Osteocyte (in vitro differentiated cells): Measurements from ENCODE around the gene SMOC2. TPM values are rescaled to one million over a fixed set of nuclear protein-coding genes. Genes with fewer than 3 reads are reported as not detected.
A peak's percentile ranks its signal among the peaks of the same experiment; 100 is the strongest.

Experiments used
- DNase-seq: peaks from one replicate; pipeline ENCODE4 v3.0.0; 2021; ENCODE audit warnings: mixed read lengths; ENCODE audit not compliant: unreplicated experiment; ENCODE audit errors: extremely low spot score
- H3K27ac Mint-ChIP-seq: one replicate; pipeline ENCODE4 v1.8.0; 2021; ENCODE audit warnings: mild to moderate bottlenecking, mixed read lengths; ENCODE audit not compliant: unreplicated experiment
- H3K27me3 Mint-ChIP-seq: one replicate; pipeline ENCODE4 v1.8.0; 2021; ENCODE audit warnings: mixed read lengths; ENCODE audit not compliant: unreplicated experiment
- H3K36me3 Mint-ChIP-seq: one replicate; pipeline ENCODE4 v1.8.0; 2021; ENCODE audit warnings: mixed read lengths; ENCODE audit not compliant: unreplicated experiment
- H3K4me1 Mint-ChIP-seq: one replicate; pipeline ENCODE4 v1.8.0; 2021; ENCODE audit warnings: mixed read lengths; ENCODE audit not compliant: unreplicated experiment
- H3K4me3 Mint-ChIP-seq: one replicate; pipeline ENCODE4 v1.8.0; 2021; ENCODE audit warnings: mild to moderate bottlenecking, moderate library complexity, mixed read lengths; ENCODE audit not compliant: unreplicated experiment
- H3K9me3 Mint-ChIP-seq: one replicate; pipeline ENCODE4 v1.8.0; 2021; ENCODE audit warnings: mixed read lengths; ENCODE audit not compliant: unreplicated experiment
- total RNA-seq: library from RNA; stranded (reverse); gene quantifications from 2 replicates; pipeline ENCODE4 v1.2.1, GENCODE V29; 2021
- TF ChIP-seq, protein P1 (sequence below): fragments of 200-600 bp; sonication (generic); IDR thresholded peaks from 2 replicates; pipeline ENCODE4 v1.5.0; 2021; ENCODE audit warnings: antibody characterized with exemption, mild to moderate bottlenecking, moderate library complexity

Gene SMOC2
- total RNA-seq, 1 donor from 2014 or later = 11.6 TPM

DNA sequence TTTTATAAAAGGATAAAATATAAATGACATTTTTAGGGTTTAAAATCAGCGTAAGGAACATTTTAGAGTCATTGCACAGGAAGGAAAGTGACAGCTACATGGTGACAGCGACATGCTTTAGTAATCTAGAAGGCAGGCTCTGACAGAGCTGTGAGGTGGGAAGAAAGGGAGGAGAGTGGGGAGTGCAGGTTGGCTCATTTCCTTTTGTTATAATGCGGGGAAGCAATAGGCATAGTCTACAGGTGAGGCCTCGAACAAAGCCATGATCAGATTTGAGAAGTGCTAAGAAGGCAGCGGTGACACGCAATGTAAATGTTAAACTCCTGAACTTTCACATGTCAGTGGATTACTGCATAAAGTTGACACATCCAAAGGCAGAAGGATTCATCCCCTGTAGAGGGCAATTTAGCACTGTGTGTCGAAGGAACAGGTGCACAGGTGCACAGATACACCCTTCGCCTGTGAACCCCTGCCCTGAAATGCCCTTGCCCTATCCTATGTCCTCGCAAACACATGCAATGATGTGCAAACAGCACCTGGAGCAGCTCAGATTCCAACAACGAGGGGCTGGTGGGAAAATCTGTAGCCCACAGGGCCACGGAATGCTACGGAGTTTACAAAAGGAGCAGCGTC lies 32.4 kb upstream of the SMOC2 start:
- peak; percentile 42 for DNase-seq
- no peaks in the 10 kb centered on the region for H3K9me3 Mint-ChIP-seq
- no peaks in the 10 kb centered on the region for H3K4me1 Mint-ChIP-seq
- no peak overlapping the region for H3K4me3 Mint-ChIP-seq
- TF ChIP-seq, protein P1, sequence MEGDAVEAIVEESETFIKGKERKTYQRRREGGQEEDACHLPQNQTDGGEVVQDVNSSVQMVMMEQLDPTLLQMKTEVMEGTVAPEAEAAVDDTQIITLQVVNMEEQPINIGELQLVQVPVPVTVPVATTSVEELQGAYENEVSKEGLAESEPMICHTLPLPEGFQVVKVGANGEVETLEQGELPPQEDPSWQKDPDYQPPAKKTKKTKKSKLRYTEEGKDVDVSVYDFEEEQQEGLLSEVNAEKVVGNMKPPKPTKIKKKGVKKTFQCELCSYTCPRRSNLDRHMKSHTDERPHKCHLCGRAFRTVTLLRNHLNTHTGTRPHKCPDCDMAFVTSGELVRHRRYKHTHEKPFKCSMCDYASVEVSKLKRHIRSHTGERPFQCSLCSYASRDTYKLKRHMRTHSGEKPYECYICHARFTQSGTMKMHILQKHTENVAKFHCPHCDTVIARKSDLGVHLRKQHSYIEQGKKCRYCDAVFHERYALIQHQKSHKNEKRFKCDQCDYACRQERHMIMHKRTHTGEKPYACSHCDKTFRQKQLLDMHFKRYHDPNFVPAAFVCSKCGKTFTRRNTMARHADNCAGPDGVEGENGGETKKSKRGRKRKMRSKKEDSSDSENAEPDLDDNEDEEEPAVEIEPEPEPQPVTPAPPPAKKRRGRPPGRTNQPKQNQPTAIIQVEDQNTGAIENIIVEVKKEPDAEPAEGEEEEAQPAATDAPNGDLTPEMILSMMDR = no peak
- H3K27ac Mint-ChIP-seq = no peak overlapping the region
- H3K36me3 Mint-ChIP-seq = no peaks in the 10 kb centered on the region
- H3K27me3 Mint-ChIP-seq = peaks cover 2% of the 10 kb centered on the region

DNA sequence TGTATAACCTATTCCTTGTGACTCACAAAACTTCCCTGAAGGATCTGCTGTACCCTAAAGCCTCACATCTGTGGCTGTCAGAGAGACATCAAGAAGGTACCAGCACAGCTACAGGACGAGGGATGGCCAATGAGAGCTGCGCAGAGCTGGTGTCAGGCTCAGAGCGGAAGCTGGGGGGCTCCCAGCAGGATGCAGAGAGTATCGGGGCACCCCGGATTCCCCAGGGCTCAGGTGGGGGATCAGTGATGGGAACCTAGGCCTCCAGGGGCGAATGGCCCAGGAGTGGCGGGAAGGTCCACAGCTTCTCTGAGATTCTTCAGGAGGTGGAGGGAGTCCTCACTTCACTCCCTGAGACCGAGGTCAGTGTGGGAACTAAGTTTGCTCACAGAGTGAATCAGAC lies 30.9 kb upstream of the SMOC2 start:
- Mint-ChIP-seq H3K27ac (no peak overlapping the region), H3K9me3 (no peaks in the 10 kb centered on the region)

DNA sequence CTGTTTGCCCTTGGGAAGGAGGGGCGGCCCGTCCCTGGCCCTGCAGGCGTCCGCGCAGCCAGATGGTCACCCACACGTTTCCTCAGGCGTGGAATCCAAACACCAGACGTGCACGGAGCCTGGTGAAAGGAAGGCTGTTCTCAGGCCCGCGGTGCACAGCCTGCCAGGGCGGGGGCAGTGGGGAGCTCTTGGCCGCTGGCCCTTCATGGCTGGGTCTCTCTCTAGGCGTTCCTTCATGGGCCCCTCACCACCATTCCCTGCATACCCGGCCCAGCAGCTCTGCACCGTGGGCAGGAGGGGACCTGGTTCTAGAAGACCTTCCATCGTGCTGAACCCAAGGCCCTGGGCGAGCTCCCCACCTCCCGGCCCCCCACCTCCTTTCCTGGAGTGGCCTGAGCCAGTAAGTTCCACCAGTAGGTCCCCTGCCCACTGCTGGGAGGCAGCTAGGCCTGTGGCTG lies 30.4 kb upstream of the SMOC2 start:
- Mint-ChIP-seq H3K4me1 (peaks cover 17% of the 10 kb centered on the region), H3K27ac (no peak overlapping the region), H3K27me3 (peaks cover 2% of the 10 kb centered on the region), H3K4me3 (no peak overlapping the region), H3K36me3 (no peaks in the 10 kb centered on the region), H3K9me3 (no peaks in the 10 kb centered on the region)
- TF ChIP-seq, protein P1 = no peak
- DNase-seq = peak; percentile 76

More for the DNA sequence above, 30.9 kb upstream of the SMOC2 start:
- TF ChIP-seq, protein P1 = no peak
- no peaks in the 10 kb centered on the region for H3K36me3 Mint-ChIP-seq
- DNase-seq = peak; percentile 81
- H3K27me3 Mint-ChIP-seq = peaks cover 2% of the 10 kb centered on the region
- H3K4me3 Mint-ChIP-seq = no peak overlapping the region
- peaks cover 14% of the 10 kb centered on the region for H3K4me1 Mint-ChIP-seq

DNA sequence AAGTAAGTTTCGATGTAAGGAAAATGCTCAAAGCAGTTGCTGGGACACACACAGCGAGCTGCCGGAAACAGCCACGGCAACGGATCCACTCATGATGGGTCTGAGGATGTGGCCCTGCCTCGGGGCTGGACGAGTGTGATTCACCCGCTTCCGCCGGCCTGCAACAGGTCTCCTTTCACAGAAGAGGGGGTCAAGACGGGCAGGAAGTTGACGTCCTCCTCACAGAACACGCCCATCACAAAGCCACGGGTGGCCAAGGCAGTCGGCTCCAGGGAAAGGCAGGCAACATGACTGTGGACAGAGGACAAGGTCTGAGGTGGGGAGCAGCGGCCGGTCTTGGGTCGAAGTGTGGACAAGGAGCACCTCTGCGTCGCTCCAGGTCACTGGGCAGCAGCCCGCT lies 29.9 kb upstream of the SMOC2 start:
- Mint-ChIP-seq H3K4me3 (no peak overlapping the region), H3K4me1 (peaks cover 17% of the 10 kb centered on the region)
- TF ChIP-seq, protein P1 = no peak

DNA sequence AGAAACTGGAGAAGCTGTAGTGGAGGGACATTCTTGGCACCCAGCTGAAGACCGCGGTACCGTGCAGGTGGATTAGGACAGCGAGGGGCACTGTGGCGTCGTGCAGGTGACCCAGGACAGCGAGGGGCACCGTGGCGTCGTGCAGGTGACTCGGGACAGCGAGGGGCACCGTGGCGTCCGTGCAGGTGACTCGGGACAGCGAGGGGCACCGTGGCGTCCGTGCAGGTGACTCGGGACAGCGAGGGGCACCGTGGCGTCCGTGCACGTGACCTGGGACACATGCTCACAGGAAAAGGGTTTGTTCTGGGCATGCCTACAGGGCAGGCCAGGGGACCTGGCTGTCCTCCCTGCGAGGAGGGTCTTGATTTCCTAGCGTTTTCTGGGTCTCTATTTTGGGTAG lies 29.2 kb upstream of the SMOC2 start:
- no peaks in the 10 kb centered on the region for H3K27me3 Mint-ChIP-seq

More for the DNA sequence above, 29.9 kb upstream of the SMOC2 start:
- Mint-ChIP-seq H3K27me3 (peaks cover 2% of the 10 kb centered on the region), H3K9me3 (no peaks in the 10 kb centered on the region), H3K36me3 (no peaks in the 10 kb centered on the region), H3K27ac (no peak overlapping the region)
- peak; percentile 77 for DNase-seq

More for the DNA sequence above, 29.2 kb upstream of the SMOC2 start:
- no peaks in the 10 kb centered on the region for H3K36me3 Mint-ChIP-seq
- DNase-seq = peak; percentile 63
- H3K4me3 Mint-ChIP-seq = no peak overlapping the region
- TF ChIP-seq, protein P1 = no peak
- H3K27ac Mint-ChIP-seq = no peak overlapping the region
- peaks cover 17% of the 10 kb centered on the region for H3K4me1 Mint-ChIP-seq
- H3K9me3 Mint-ChIP-seq = no peaks in the 10 kb centered on the region
